ENCODE results near the gene CAND1.
"Not testable (repeated sequence)": the region's sequence is repeated elsewhere in the genome, so short reads cannot be mapped to it uniquely, and the experiment has no call there.

CAND1 gene

DNA sequence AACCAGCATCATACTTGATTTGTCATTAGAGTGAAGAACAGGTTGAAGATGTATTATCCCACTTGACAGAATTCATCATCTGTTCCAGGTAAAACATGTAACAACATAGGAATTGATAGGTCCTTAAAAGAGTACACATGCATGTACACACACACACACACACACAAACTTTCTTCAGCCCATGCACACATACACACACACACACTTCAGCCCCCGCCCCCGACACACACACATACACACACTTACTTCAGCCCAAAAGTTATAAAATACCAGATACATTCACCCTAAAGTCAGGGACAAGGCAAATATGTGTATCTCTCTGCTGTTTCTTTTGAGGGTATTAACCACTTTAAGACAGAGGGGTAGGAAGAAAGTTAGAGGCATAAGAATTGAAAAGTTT lies 15.4 kb downstream of the CAND1 start:
- no peak for DNase-seq

- no peak for DNase-seq
These were observed 17.1 kb downstream of the CAND1 start for GRCh38 chr12:67286257-67286656.

- no peak for DNase-seq
These were observed 18.2 kb downstream of the CAND1 start for GRCh38 chr12:67287311-67287710.

DNA sequence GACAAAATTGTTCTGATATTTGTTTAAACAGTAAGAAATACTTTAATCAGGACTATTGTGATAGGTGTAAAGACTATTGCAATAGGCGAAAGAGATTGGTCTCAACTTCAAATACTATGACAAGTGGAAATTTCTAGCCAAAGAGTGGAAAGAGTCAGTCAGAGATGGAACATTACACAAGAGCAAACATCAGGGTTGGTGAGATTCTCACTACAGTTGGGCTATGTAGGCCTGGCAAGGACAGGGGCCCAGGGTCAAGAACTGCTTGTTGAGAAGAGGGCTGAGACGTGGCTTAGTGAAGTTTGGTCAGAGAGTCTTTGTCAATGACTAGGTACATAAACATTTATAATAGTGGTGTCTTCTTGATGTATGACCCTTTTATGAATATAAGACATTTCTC lies 19.4 kb downstream of the CAND1 start:
- no peak for DNase-seq

GRCh38 chr12:67290378-67290777 lies 21.2 kb downstream of the CAND1 start:
- no peak for DNase-seq

GRCh38 chr12:67299526-67299925 lies 30.4 kb downstream of the CAND1 start:
- DNase-seq, result no peak

GRCh38 chr12:67299926-67300325 lies 30.8 kb downstream of the CAND1 start:
- DNase-seq, result no peak

- no peak for DNase-seq
These were observed 33.0 kb downstream of the CAND1 start for GRCh38 chr12:67302162-67302561.

DNA sequence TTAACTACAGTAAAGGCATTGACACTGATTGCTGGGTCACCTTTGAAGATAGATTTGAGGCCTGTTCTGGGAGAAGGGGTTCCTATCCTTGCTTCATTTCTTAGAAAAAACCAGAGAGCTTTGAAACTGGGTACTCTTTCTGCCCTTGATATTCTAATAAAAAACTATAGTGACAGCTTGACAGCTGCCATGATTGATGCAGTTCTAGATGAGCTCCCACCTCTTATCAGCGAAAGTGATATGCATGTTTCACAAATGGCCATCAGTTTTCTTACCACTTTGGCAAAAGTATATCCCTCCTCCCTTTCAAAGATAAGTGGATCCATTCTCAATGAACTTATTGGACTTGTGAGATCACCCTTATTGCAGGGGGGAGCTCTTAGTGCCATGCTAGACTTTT lies 36.4 kb downstream of the CAND1 start:
- DNase-seq, result no peak

DNA sequence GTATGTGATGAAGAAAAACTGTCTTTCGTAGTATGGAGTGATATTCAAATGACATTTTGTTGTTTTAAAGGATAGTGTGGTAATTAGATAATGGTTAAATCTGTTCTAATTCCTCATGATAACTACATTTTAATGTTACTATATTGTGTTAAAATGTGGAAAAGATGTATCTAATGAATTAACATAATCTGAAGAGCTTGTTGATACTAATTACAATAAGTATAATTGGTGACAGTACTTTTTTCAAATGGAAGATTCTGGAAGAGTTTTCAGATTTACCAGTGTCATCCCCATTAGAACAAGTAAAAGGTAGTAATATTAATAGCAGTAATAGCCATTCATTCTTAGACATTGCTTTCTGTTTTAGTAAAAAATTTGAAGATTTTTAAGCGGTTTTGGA lies 37.6 kb downstream of the CAND1 start:
- DNase-seq, result no peak

DNA sequence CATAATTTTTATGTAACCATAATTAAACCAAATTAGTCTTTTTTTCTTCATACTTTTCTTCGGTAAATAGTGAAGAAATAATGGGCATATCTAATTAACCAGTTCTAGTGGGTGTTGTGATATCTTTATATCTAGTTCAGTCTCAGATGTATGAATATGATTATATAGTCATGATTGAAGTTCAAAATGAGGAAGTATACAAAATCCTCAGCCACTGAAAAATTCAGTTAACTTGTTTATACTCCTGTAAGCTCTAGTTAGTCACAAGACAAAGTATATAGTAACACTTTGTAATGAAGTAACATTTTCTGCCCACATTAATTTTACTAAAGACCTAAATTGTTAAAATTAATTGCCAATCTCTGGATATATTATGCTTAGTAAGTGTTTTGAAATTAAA lies 46.5 kb downstream of the CAND1 start:
- no peak for DNase-seq

- DNase-seq, result no peak
These were observed 49.6 kb downstream of the CAND1 start for GRCh38 chr12:67318786-67319185.

DNA sequence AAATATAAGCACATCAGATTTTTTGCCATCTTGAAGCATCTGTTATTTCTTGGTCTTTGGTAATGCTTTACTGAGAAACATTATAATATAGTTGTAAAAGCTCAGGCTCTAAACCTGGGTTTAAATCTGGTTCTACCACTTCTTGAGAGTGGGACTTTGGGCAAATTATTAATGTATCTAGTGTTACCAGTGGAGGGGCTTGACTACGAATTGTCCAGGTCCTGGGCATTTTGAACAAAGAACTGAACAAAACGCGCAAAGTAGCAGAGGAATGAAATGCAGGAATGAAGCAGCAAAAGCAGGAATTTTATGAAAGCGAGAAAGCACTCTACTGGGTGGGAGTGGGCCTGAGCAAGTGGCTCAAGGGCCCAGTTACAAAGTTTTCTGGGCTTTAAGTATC lies 50.8 kb downstream of the CAND1 start:
- DNase-seq, result no peak

DNA sequence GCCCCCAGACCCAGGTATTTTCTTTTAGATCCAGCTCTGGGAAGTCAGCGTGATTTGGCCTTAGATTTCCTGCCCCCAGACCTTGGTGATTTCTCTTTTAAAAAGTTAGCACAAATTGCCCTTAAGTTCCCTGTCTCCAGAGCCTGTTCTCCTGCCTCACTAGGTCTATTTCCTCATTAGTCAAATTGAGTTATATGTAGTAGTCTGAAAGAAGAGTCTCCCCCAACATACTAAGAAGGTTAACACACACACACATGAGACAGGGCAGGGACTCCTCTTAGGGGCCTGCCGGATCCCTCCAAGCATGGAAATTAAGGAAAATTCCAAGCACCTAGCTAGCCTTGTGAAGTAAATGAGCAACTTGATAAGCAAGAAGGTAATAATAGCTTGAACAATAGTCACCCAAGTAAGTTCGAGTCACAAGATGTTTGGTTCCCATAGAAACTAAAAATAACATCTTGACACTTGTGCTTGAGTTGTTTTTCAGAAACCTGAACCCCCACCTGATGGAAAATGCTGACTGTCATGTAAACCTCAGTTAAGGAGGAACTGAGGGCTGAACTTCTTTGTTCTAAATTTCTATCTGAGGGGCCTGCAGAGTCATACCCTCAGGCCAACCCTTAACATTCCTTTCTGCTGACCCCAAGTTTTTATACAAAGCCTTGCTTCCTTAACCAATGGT lies 51.6 kb downstream of the CAND1 start:
- no peak for DNase-seq

GRCh38 chr12:67322580-67322979 lies 53.4 kb downstream of the CAND1 start:
- no peak for DNase-seq

DNA sequence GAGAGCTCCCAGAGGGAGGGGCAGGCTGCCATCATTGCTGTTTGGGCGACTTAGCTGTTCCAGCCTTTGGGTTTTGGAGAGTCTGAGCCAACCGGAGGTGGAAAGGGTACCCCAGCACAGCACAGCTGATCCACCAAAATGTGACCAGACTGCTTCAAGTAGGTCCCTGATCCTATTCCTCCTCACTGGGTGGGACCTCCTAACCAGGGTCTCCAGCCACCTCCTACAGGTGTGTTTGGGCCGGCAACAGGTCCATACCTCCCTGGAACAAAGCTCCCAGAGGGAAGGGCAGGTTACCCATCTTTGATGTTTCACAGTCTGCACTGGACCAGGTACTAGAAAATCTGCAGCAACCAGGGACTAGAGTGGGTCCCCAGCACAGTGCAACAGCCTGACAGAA lies 53.8 kb downstream of the CAND1 start:
- DNase-seq, result no peak

DNA sequence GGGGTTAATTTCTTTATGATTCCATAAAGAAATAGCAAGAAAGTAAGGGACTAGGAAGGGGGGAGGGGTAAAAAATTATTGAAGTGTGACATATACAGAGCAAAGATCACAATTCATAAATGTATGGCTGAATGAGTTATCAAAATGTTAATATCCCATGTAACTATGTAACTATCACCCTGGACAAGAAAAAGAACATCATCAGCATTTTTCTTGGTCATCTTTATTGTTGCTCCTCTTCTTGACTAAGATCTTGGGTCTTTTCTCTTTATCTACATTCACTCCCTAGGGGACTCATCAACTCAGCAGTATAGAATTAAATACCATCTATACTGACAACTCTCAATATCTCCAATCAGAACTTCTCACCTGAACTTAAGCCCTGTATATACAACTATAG lies 57.5 kb downstream of the CAND1 start:
- no peak for DNase-seq

GRCh38 chr12:67327466-67327865 lies 58.3 kb downstream of the CAND1 start:
- DNase-seq, result no peak

GRCh38 chr12:67331123-67331522 lies 62.0 kb downstream of the CAND1 start:
- no peak for DNase-seq

DNA sequence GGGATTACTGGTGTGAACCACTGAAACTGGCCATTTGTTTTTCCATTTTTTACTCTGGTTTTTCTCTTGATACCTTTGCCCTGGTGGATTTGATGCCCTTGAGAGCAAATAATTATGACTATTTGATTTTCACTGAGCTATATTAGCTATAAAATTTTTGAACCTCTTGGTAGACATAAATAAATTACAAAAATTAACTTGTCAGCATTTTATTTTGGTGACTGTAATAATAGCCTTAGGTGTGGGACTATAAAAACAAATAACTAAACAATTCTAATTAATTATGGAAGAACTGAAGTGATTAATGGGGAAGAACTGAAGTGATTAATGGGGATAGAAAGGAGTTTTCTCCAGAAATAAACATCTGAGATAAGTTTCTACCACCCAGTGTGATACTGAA lies 62.7 kb downstream of the CAND1 start:
- no peak for DNase-seq

DNA sequence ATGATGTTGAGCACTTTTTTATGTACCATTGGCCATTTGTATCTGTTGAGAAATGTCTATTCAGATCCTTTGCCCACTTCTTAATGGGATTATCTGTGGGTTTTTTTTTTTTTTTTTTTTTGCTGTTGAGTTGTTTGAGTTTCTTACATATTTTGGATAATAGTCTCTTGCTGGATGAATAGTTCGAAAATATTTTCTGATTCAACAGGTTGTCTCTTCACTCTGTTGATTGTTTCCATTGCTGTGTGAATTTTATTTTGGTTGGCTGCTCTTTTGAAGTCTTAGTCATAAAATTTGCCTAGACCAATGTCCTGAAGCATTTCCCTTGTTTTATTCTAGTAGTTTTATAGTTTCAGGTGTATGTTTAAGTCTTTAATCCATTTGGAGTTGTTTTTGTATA lies 64.5 kb downstream of the CAND1 start:
- no peak for DNase-seq

GRCh38 chr12:67338426-67338825 lies 69.3 kb downstream of the CAND1 start:
- no peak for DNase-seq

DNA sequence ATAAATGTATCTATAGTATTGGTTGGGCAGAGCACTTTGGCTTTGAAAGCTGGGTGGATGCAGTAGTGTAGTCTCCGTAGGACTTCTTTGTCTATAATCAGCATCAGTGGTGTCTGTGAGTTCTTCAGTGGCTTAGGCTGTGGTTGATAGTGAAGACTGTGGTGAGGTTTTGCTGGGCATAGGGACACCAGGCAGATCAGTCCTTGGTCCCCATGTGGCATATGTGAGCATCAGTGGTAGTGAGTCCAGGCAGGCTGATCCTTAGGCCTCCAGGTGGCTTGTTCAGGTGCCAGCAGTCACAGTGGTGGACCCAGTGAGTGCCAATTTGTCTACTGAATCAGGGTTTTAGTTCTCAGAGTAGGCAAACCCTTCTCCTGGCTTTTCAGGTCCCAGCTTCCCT lies 70.4 kb downstream of the CAND1 start:
- no peak for DNase-seq

GRCh38 chr12:67341086-67341485 lies 71.9 kb downstream of the CAND1 start:
- DNase-seq, result not testable (repeated sequence)

DNA sequence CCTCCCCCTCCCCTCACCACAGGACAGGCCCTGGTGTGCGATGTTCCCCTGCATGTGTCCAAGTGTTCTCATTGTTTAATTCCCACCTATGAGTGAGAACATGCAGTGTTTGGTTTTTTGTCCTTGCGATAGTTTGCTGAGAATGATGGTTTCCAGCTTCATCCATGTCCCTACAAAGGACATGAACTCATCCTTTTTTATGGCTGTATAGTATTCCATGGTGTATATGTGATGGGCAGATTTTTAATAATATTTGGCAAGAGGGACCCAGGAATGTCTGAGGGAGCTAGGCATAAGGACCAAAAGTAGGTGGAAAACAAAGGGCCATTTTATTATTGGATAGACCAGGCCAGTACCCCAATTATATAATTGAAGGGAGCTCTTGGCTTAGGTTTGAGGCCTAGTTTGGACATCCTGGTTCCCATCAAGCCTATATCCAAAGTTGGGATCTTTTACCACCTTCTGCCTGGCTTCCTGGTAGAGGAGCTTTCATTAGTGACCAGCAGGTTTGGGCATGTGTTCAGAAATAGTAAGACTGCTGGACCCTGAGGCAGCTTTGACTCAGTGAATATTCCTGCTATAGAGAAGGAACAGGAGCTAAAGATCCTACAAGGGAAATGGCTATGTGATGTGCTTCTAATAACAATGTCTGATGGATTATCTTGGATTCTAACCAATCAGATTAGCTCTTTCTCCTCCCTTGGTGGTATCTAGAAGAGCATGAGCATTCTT lies 76.0 kb downstream of the CAND1 start:
- DNase-seq, result no peak
